OCI-LY7 (cell line): ENCODE data around the gene ETV7. TPM values are rescaled to one million over a fixed set of nuclear protein-coding genes. Genes with fewer than 3 reads are reported as not detected.

Experiments used
- BruUV-seq: library from RNA; stranded (reverse); fragments of 400-500 nt; replicated peaks from 2 replicates; lab custom pipeline; 2021; lab: Mats Ljungman, UMichigan
- CTCF ChIA-PET: fragments of 300-600 bp; sonication (Branson Sonifier 250); formaldehyde crosslinking; loops from one replicate; lab custom pipeline; 2022; ENCODE audit warnings: antibody characterized with exemption; ENCODE audit not compliant: unreplicated experiment; lab: Charles Lee
- POLR2A ChIA-PET: fragments of 300-600 bp; sonication (Branson Sonifier 250); formaldehyde crosslinking; loops from one replicate; lab custom pipeline; 2022; ENCODE audit warnings: antibody characterized with exemption; lab: Charles Lee
- DNase-seq: peaks from one replicate; pipeline ENCODE4 v3.0.0-alpha.2; 2015; ENCODE audit warnings: low spot score
- H2AFZ ChIP-seq: fragments of 200-600 bp; sonication (generic), shearing (Covaris generic); 2 replicates; pipeline ENCODE4 v1.6.1; 2014; ENCODE audit warnings: mild to moderate bottlenecking, antibody characterized with exemption, low read length, moderate library complexity
- H3K27ac ChIP-seq: fragments of 200-600 bp; sonication (generic); 2 replicates; pipeline ENCODE4 v1.5.1; 2014; ENCODE audit warnings: mixed run types, low read depth, mild to moderate bottlenecking, moderate library complexity, low read length, inconsistent platforms; ENCODE audit not compliant: poor library complexity, severe bottlenecking
- H3K36me3 ChIP-seq: fragments of 200-600 bp; sonication (generic); 2 replicates; pipeline ENCODE4 v1.6.1; 2014; ENCODE audit warnings: mild to moderate bottlenecking, antibody characterized with exemption, low read length, moderate library complexity, mixed read lengths; ENCODE audit not compliant: insufficient read depth
- H3K4me1 ChIP-seq: fragments of 200-600 bp; sonication (generic); 2 replicates; pipeline ENCODE4 v1.5.1; 2014; ENCODE audit warnings: mild to moderate bottlenecking, low read length; ENCODE audit not compliant: insufficient read depth, poor library complexity, severe bottlenecking
- H3K4me2 ChIP-seq: fragments of 200-600 bp; sonication (generic); 2 replicates; pipeline ENCODE4 v1.6.1; 2014; ENCODE audit warnings: mild to moderate bottlenecking, low read length
- H3K4me3 ChIP-seq: fragments of 200-600 bp; sonication (generic); 2 replicates; pipeline ENCODE4 v1.5.1; 2014; ENCODE audit warnings: mild to moderate bottlenecking, low read depth, low read length; ENCODE audit not compliant: poor library complexity, severe bottlenecking
- H3K79me2 ChIP-seq: fragments of 200-600 bp; sonication (generic); 2 replicates; pipeline ENCODE4 v1.6.1; 2016; ENCODE audit warnings: low read depth, mild to moderate bottlenecking, low read length, moderate library complexity, mixed read lengths; ENCODE audit not compliant: insufficient read depth
- H3K9me2 ChIP-seq: fragments of 200-600 bp; sonication (generic); 2 replicates; pipeline ENCODE4 v1.6.1; 2016; ENCODE audit warnings: mild to moderate bottlenecking, low read length, mixed read lengths; ENCODE audit not compliant: insufficient read depth
- H3K9me3 ChIP-seq: fragments of 200-600 bp; sonication (generic); 2 replicates; pipeline ENCODE4 v1.6.1; 2014; ENCODE audit warnings: mild to moderate bottlenecking, mixed run types, low read length, mixed read lengths
- H4K20me1 ChIP-seq: fragments of 200-600 bp; sonication (generic); 2 replicates; pipeline ENCODE4 v1.6.1; 2014; ENCODE audit warnings: mild to moderate bottlenecking, antibody characterized with exemption, low read length, moderate library complexity, mixed read lengths; ENCODE audit not compliant: insufficient read depth
- EZH2phosphoT487 ChIP-seq: fragments of 200-600 bp; sonication (generic); IDR thresholded peaks from 2 replicates; pipeline ENCODE4 v1.6.1; 2018; ENCODE audit warnings: low read depth, borderline replicate concordance, mild to moderate bottlenecking, mixed run types, antibody characterized with exemption, low read length, moderate library complexity, mixed read lengths
- intact Hi-C: fragments of 100-400 bp; cut with micrococcal nuclease; formaldehyde crosslinking; loops from one replicate; pipeline ENCODE4 v1.10.0; 2022; ENCODE audit not compliant: unreplicated experiment
- total RNA-seq, 2 experiments: library from RNA; depleted of rRNA in 1 of 2; stranded (reverse); fragments of >200 nt in 1 of 2; shearing (Covaris generic) in 1 of 2; gene quantifications; 2 replicates each; pipeline ENCODE4 v1.2.3, GENCODE V29; 2014 to 2022
- TF ChIP-seq, protein P1 (sequence below): fragments of 200-600 bp; sonication (generic); conservative IDR thresholded peaks from 2 replicates; pipeline ENCODE4 v1.5.1; 2014; ENCODE audit warnings: mild to moderate bottlenecking, antibody characterized with exemption, low read length, moderate library complexity, mixed read lengths

ETV7 gene
- total RNA-seq, 2 experiments from 2014 or later, result not detected

DNA sequence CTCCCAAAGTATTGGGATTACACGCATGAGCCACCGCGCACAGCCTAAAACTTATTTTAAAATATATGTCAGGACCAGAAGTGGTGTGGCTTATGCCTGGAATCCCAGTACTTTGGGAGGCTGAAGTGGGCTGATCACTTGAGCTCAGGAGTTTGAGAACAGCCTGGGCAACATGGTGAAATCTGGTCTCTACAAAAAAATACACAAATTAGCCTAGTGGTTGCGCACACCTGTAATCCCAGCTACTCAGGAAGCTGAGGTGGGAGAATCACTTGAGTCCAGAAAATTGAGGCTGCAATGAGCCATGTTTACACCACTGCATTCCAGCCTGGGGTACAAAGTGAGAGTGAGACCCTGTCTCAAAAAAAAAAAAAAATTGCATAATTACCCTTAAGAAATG is 41.4 kb upstream of the ETV7 start:
- CTCF ChIA-PET, result no interaction called here
- BruUV-seq, result no TSS peak
- TF ChIP-seq, protein P1, sequence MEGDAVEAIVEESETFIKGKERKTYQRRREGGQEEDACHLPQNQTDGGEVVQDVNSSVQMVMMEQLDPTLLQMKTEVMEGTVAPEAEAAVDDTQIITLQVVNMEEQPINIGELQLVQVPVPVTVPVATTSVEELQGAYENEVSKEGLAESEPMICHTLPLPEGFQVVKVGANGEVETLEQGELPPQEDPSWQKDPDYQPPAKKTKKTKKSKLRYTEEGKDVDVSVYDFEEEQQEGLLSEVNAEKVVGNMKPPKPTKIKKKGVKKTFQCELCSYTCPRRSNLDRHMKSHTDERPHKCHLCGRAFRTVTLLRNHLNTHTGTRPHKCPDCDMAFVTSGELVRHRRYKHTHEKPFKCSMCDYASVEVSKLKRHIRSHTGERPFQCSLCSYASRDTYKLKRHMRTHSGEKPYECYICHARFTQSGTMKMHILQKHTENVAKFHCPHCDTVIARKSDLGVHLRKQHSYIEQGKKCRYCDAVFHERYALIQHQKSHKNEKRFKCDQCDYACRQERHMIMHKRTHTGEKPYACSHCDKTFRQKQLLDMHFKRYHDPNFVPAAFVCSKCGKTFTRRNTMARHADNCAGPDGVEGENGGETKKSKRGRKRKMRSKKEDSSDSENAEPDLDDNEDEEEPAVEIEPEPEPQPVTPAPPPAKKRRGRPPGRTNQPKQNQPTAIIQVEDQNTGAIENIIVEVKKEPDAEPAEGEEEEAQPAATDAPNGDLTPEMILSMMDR, result no peak
- TF ChIP-seq EZH2phosphoT487, result no peak

DNA sequence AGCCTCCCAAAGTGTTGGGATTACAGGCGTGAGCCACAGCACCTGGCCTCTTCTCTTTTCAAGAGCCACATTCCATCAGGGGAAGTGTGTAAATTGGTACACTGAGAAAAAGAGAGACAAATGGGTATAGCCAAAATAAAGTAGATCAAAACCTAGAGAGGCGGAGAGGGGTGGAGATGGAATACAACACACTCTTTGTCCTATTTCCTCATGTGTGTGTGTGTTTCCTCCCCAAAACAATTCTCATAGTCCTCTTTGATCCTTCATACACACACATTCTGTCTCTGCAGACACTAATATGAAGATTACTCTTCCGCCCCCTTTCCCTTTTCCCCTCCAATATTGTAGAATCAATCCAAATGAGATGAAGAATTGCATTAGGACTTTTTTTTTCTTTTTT is 39.2 kb upstream of the ETV7 start:
- Histone ChIP-seq H4K20me1 (no peaks in the 10 kb centered on the region), H3K9me3 (no peaks in the 10 kb centered on the region), H3K27ac (no peak overlapping the region), H3K4me1 (peaks cover 13% of the 10 kb centered on the region), H3K79me2 (no peaks in the 10 kb centered on the region), H2AFZ (no peak overlapping the region), H3K36me3 (no peaks in the 10 kb centered on the region), H3K4me3 (no peak overlapping the region), H3K9me2 (no peaks in the 10 kb centered on the region), H3K4me2 (no peak overlapping the region)
- ChIA-PET POLR2A (no interaction called here), CTCF (no interaction called here)
- BruUV-seq, result no TSS peak
- DNase-seq, result no peak
- intact Hi-C loops, result no loop called here
- TF ChIP-seq, protein P1, result no peak
- TF ChIP-seq EZH2phosphoT487, result no peak

More for the DNA sequence above, 41.4 kb upstream of the ETV7 start:
- no peak for DNase-seq
- POLR2A ChIA-PET, result interaction anchor here (1.0 to 1.2 kb wide), 2 partner anchors 11 to 135 kb away, joined by 3 to 4 read pairs; no protein-coding TSS in a partner anchor
- no peaks in the 10 kb centered on the region for H3K9me3 ChIP-seq
- H3K4me3 ChIP-seq, result no peak overlapping the region
- no peaks in the 10 kb centered on the region for H3K79me2 ChIP-seq
- peaks cover 2% of the 10 kb centered on the region for H3K4me1 ChIP-seq
- no peak overlapping the region for H3K27ac ChIP-seq
- H3K4me2 ChIP-seq, result no peak overlapping the region
- intact Hi-C loops, result no loop called here
- H4K20me1 ChIP-seq, result no peaks in the 10 kb centered on the region
- no peaks in the 10 kb centered on the region for H3K36me3 ChIP-seq
- no peak overlapping the region for H2AFZ ChIP-seq
- no peaks in the 10 kb centered on the region for H3K9me2 ChIP-seq

DNA sequence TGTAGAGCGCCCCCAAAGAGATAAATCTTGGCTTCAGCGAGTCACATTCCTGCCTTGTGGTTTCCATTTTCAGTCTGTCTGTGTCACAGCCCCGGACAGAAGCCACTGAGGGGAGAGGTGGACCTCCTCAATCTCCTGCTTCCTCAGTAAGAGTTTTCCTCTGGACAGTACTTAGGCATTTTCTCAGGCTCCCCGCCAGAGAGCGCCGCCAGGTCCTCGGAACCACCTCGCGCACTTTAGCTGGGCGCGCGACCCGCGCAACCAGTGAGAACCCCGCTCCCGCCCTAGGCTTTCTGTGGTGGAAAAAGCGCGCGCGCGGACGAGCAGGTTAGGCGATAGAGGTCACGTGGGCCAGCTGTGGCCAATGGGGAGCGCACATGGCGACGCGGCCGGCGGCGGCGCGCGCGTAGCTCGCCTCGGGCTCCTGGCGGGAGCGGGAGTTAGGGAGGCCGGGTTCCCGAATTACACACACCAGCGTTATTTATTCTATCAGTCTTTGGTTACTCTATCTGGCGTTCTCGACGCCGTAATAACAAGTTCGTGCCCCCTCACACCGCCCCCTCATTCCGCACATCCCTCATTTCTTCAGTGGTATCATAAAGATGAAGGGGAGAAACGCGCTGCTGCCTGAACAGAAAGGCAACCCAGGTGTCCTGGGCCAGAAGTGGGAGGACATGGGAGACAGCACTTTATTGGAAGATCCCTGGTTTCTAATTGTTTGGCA is 35.8 kb upstream of the ETV7 start:
- Histone ChIP-seq H3K4me3 (peak overlapping the region; percentile 68), H3K79me2 (no peaks in the 10 kb centered on the region), H3K27ac (peak overlapping the region; percentile 45), H2AFZ (peak overlapping the region; percentile 100), H3K9me2 (no peaks in the 10 kb centered on the region), H3K9me3 (no peaks in the 10 kb centered on the region), H3K4me1 (peaks cover 13% of the 10 kb centered on the region), H3K36me3 (no peaks in the 10 kb centered on the region), H4K20me1 (no peaks in the 10 kb centered on the region), H3K4me2 (peak overlapping the region; percentile 85)
- TF ChIP-seq EZH2phosphoT487, result no peak
- TF ChIP-seq, protein P1, result peak; percentile 85
- no TSS peak for BruUV-seq
- DNase-seq, result peak; percentile 99
- CTCF ChIA-PET, result interaction anchor here (0.5 kb wide), 1 partner anchor 40 kb away, joined by 3 read pairs; no protein-coding TSS in a partner anchor
- intact Hi-C loops, result loop anchor here (1.0 to 5.0 kb wide), 4 partner anchors 19 to 336 kb away; partner anchors contain the start of genes KCTD20, PXT1 and SRSF3
- POLR2A ChIA-PET, result interaction anchor here (0.6 to 1.4 kb wide), 8 partner anchors 9 to 156 kb away, joined by 3 to 6 read pairs (median 4); no protein-coding TSS in a partner anchor
